ENCODE measurements around the gene CFAP77.

CFAP77 gene

GRCh38 chr9:132457504-132458236 lies 47.7 kb downstream of the CFAP77 start:
- DNase-seq = no peak

GRCh38 chr9:132458432-132458831 lies 48.4 kb downstream of the CFAP77 start:
- no peak for DNase-seq

GRCh38 chr9:132459661-132460060 lies 49.6 kb downstream of the CFAP77 start:
- DNase-seq = no peak

GRCh38 chr9:132460240-132460639 lies 50.2 kb downstream of the CFAP77 start:
- no peak for DNase-seq

GRCh38 chr9:132461281-132461896 lies 51.4 kb downstream of the CFAP77 start:
- no peak for DNase-seq

GRCh38 chr9:132461971-132462370 lies 52.0 kb downstream of the CFAP77 start:
- DNase-seq = no peak

GRCh38 chr9:132464547-132464946 lies 54.5 kb downstream of the CFAP77 start:
- DNase-seq = no peak

- no peak for DNase-seq
These were observed 55.2 kb downstream of the CFAP77 start for GRCh38 chr9:132465131-132465635.

- no peak for DNase-seq
These were observed 62.2 kb downstream of the CFAP77 start for GRCh38 chr9:132472199-132472598.

GRCh38 chr9:132472599-132472998 lies 62.6 kb downstream of the CFAP77 start:
- no peak for DNase-seq

- no peak for DNase-seq
These were observed 64.2 kb downstream of the CFAP77 start for GRCh38 chr9:132474253-132474652.

- DNase-seq = no peak
These were observed 68.5 kb downstream of the CFAP77 start for GRCh38 chr9:132478353-132479050.

GRCh38 chr9:132479733-132480132 lies 69.7 kb downstream of the CFAP77 start:
- DNase-seq = no peak

- no peak for DNase-seq
These were observed 71.2 kb downstream of the CFAP77 start for GRCh38 chr9:132481053-132481849.

- no peak for DNase-seq
These were observed 72.3 kb downstream of the CFAP77 start for GRCh38 chr9:132482196-132482813.

GRCh38 chr9:132485393-132485792 lies 75.4 kb downstream of the CFAP77 start:
- no peak for DNase-seq

GRCh38 chr9:132486706-132487350 lies 76.8 kb downstream of the CFAP77 start:
- no peak for DNase-seq

GRCh38 chr9:132487351-132487791 lies 77.4 kb downstream of the CFAP77 start:
- no peak for DNase-seq

GRCh38 chr9:132487980-132488535 lies 78.0 kb downstream of the CFAP77 start:
- DNase-seq = no peak

- no peak for DNase-seq
These were observed 78.6 kb downstream of the CFAP77 start for GRCh38 chr9:132488626-132489025.

GRCh38 chr9:132489536-132489935 lies 79.5 kb downstream of the CFAP77 start:
- DNase-seq = no peak

- no peak for DNase-seq
These were observed 84.8 kb downstream of the CFAP77 start for GRCh38 chr9:132494857-132495256.
